HG02884 (cell line): ENCODE data around the gene CERS4.

Experiments used
- ATAC-seq: cut with Tn5 transposase; IDR thresholded peaks from one replicate; pipeline ENCODE4 v1.9.1; 2021; ENCODE audit warnings: mild to moderate bottlenecking, moderate library complexity; ENCODE audit not compliant: unreplicated experiment

Gene CERS4

DNA sequence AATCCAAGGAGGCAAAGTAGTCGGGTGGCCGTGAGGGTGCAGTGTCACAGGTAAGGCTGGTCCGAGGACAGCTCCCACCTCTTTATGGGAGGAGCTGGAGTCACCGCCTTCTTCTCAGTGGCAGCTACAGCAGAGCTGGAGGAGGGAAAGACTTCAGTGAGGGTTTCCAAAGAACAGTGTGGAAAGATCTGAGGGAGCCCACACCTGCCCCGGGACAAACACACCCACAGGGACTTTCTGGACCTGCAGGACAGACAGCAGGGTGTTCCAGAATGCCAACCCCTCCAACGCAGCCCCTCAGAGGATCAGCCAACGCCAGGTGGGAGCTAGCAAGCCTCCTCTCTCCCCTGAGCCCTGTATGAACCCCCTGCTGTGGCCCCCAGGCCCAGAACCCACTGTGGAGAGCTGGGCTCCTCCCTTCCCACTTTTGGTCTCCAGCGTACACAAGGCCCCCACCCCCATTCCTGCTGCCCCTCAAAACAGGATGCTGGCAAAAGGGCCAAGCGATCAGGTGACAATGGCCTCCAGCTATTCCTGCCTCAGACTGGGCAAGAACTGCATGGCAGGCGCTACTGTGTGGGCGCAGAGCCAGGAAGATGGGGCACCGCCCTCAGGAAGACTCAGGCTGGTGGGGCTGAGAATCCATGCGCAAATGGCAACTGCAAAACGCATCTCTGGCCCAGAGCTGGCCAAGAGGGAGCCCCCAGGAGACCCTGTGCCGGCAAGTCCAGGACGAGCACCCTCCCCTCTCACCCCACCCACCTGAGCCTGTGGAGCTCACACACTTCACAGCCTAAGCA is 102.5 kb downstream of the CERS4 start:
- ATAC-seq = no peak
